Sigmoid colon (tissue), 4 donors: ENCODE data around the gene UBE2D4.

Experiments
- CTCF ChIP-seq, 4 experiments: fragments of 450-650 bp in 3 of 4; fragments of 200-600 bp in 1 of 4; IDR thresholded peaks; one replicate each; pipeline ENCODE4 v1.5.1; 2016 to 2019; ENCODE audit warnings: antibody characterized with exemption in 4 of 4, mild to moderate bottlenecking in 3 of 4, moderate library complexity in 2 of 4
- POLR2A ChIP-seq, 2 donors: fragments of 450-650 bp; IDR thresholded peaks; one replicate each; pipeline ENCODE4 v1.6.1; 2016; ENCODE audit warnings: antibody characterized with exemption in 2 of 2, mild to moderate bottlenecking in 2 of 2, moderate library complexity in 2 of 2
- POLR2AphosphoS5 ChIP-seq, 4 donors: sonication (generic); formaldehyde crosslinking; IDR thresholded peaks; one replicate each; pipeline ENCODE4 v1.6.1; 2017; ENCODE audit warnings: antibody characterized with exemption in 4 of 4

DNA sequence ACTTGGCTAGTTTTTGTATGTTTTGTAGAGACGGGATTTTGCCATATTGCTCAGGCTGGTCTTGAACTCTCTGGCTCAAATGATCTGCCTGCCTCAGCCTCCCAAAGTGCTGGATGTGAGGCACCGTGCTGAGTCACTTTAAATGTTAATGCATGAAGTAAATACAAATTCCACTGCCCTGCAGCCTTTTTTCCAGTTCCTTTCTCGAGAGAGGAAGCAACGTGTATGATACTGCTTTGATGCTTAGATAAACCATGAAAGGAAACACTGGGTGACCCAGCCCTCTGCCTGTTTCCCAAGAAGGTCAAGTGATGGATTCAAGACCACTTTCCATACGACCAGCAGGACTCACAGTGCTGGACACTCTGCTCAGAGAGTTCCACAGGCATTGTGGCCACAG lies 45.6 kb upstream of the UBE2D4 start:
- TF ChIP-seq CTCF (IDR thresholded peaks at IDR 0.05) (no peak), POLR2AphosphoS5 (IDR thresholded peaks at IDR 0.05) (no peak), POLR2A (IDR thresholded peaks at IDR 0.05) (no peak)
